ENCODE results near the gene OR4C5.
"Not testable (repeated sequence)": the region's sequence is repeated elsewhere in the genome, so short reads cannot be mapped to it uniquely, and the experiment has no call there.

DNA sequence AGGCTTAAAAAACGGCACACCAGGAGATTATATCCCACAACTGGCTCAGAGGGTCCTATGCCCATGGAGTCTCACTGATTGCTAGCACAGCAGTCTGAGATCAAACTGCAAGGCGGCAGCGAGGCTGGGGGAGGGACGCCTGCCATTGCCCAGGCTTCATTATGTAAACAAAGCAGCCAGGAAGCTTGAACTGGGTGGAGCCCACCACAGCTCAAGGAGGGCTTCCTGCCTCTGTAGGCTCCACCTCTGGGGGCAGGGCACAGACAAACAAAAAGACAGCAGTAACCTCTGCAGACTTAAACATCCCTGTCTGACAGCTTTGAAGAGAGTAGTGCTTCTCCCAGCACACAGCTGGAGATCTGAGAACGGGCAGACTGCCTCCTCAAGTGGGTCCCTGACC is 20.0 kb downstream of the OR4C5 start:
- not testable (repeated sequence) for TF ChIP-seq CTCF (conservative IDR thresholded peaks at IDR 0.05; ENCODE audit: low read depth in 2 of 2); POLR2AphosphoS5 (IDR thresholded peaks at IDR 0.05; ENCODE audit: low read depth)
